ENCODE measurements around the gene ARL14EP. TPM values are rescaled to one million over a fixed set of nuclear protein-coding genes. Genes with fewer than 3 reads are reported as not detected.

The ARL14EP gene
- total RNA-seq, 1 experiment from 2014 or later, result 25.3 TPM

- no peaks in the 10 kb centered on the region for H4K20me1 ChIP-seq (ENCODE audit: insufficient read depth)
- no peak for DNase-seq (ENCODE audit: low read depth, low spot score)
- no peak overlapping the region for H3K4me2 ChIP-seq (ENCODE audit: low read length)
- ATAC-seq, result no peak
- intact Hi-C loops (cut with micrococcal nuclease), result no loop called here
- H3K9me3 ChIP-seq (ENCODE audit: control insufficient read depth in 1 of 2, insufficient read depth in 1 of 2, low read depth in 1 of 2, low read length in 2 of 2), result no peaks in the 10 kb centered on the region
- H3K27me3 ChIP-seq (ENCODE audit: insufficient read depth, low read length), result peaks cover 28% of the 10 kb centered on the region; the same call in 1 of the 2 replicates
- POLR2A ChIA-PET, result no interaction called here
- RAD21 ChIA-PET (ENCODE audit: low non-redundant PET in 1 of 2, low total read pairs in 2 of 2, uncharacterized antibody in 2 of 2, unreplicated experiment in 2 of 2), result no interaction called here
- no peaks in the 10 kb centered on the region for H3K79me2 ChIP-seq (ENCODE audit: insufficient read depth, low read length)
- H3K27ac ChIP-seq (ENCODE audit: low read depth, low read length), result no peak overlapping the region
- H2AFZ ChIP-seq (ENCODE audit: low read depth, low read length, poor library complexity, severe bottlenecking), result no peak overlapping the region
- no peak overlapping the region for H3K9ac ChIP-seq (ENCODE audit: low read length)
- CTCF ChIA-PET, result no interaction called here
- H3K4me1 ChIP-seq (ENCODE audit: control insufficient read depth in 1 of 2, insufficient read depth in 2 of 2, low read length in 2 of 2), result no peaks in the 10 kb centered on the region
- BruUV-seq (replicated peaks), result no TSS peak
- no peaks in the 10 kb centered on the region for H3K36me3 ChIP-seq (ENCODE audit: control insufficient read depth in 1 of 2, insufficient read depth in 2 of 2, low read length in 2 of 2)
- H3K9me2 ChIP-seq (ENCODE audit: insufficient read depth), result no peaks in the 10 kb centered on the region
- H3K4me3 ChIP-seq (replicated peaks in 1 of 2; ENCODE audit: low read depth in 1 of 2, low read length in 2 of 2), result no peak overlapping the region
- TF ChIP-seq ATF3 (IDR thresholded peaks at IDR 0.05) (no peak), REST (IDR thresholded peaks at IDR 0.05; ENCODE audit: low read depth) (no peak), SIN3A (IDR thresholded peaks at IDR 0.05; ENCODE audit: low read depth) (no peak), POLR2AphosphoS5 (IDR thresholded peaks at IDR 0.05; ENCODE audit: low read depth, low read length) (no peak), POLR2A (IDR thresholded peaks at IDR 0.05; ENCODE audit: borderline replicate concordance, extremely low read depth, insufficient read depth, insufficient read length) (no peak), MAX (IDR thresholded peaks at IDR 0.05) (no peak), ELF1 (IDR thresholded peaks at IDR 0.05; ENCODE audit: borderline replicate concordance, low read depth) (no peak), EGR1 (IDR thresholded peaks at IDR 0.05; ENCODE audit: low read depth) (no peak), EZH2 (IDR thresholded peaks at IDR 0.05) (no peak), EZH2phosphoT487 (IDR thresholded peaks at IDR 0.05; ENCODE audit: borderline replicate concordance) (no peak), TCF7L2 (IDR thresholded peaks at IDR 0.05; ENCODE audit: borderline replicate concordance, extremely low read depth, insufficient read depth, insufficient read length) (no peak), CBX3 (IDR thresholded peaks at IDR 0.05; ENCODE audit: low read depth) (no peak), ZNF274 (IDR thresholded peaks at IDR 0.05; ENCODE audit: low read depth, low read length) (no peak), CEBPB (IDR thresholded peaks at IDR 0.05; ENCODE audit: low read depth) (no peak)
Measured at GRCh38 chr11:30348035-30348434, 25.1 kb downstream of the ARL14EP start.
